ENCODE measurements around the gene GTF3C6. TPM values are rescaled to one million over a fixed set of nuclear protein-coding genes. Genes with fewer than 3 reads are reported as not detected.
A peak's percentile ranks its signal among the peaks of the same experiment; 100 is the strongest.
"Not testable (repeated sequence)": the region's sequence is repeated elsewhere in the genome, so short reads cannot be mapped to it uniquely, and the experiment has no call there.

Gene GTF3C6
- total and polyA plus RNA-seq, 4 donors = 38.5 to 76.9 (median 44.8) TPM

DNA sequence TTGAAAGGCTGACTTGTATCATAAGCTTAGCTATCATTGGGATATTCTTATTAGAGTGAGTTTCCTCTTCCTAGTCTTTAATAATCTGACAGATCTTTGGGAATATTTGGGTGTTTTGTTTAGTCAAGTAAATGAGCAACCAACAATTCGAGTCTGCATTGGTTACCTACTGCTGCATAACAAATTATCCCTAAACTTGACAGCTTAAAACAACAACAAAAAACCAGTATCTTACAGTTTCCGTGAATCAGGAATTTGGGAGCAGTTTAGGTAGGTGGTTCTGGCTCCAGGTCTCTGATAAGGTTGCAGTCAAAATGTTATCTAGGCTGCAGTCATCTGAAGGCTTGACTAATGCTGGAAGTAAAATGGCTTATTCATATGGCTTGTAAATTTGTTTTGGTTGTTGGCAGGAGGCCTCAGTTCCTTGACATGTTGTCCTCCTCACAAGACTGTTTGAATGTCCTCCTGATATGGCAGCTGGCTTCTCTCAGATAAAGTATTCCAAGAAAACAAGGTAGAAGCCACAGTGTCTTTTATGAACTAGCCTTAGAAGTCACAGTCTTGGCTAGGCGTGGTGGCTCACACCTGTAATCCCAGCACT lies 7.2 kb downstream of the GTF3C6 start:
- H3K4me1 ChIP-seq (ENCODE audit: control insufficient read depth in 1 of 2, insufficient read depth in 2 of 2, low read length in 2 of 2) = no peaks in the 10 kb centered on the region
- H3K4me3 ChIP-seq (ENCODE audit: low read length in 2 of 2) = no peak overlapping the region
- intact Hi-C loops (cut with DNase I) = no loop called here
- H3K27me3 ChIP-seq (ENCODE audit: control insufficient read depth in 1 of 2, insufficient read depth in 2 of 2, low read length in 1 of 2) = no peaks in the 10 kb centered on the region
- peaks cover 2 to 4% of the 10 kb centered on the region in 2 donors for H3K36me3 ChIP-seq (ENCODE audit: control insufficient read depth in 1 of 2, insufficient read depth in 2 of 2, low read length in 1 of 2)
- H3K27ac ChIP-seq (ENCODE audit: low read depth in 1 of 2, low read length in 2 of 2) = no peak overlapping the region
- no peak for DNase-seq
- 92 to 95% methylated on average over 3 of the region's 3 CpGs for WGBS, 2 donors
- ATAC-seq (ENCODE audit: low FRiP score) = no peak
- H3K9me3 ChIP-seq (ENCODE audit: control insufficient read depth, low read length) = no peaks in the 10 kb centered on the region

- H3K4me3 ChIP-seq (ENCODE audit: low read length in 2 of 2); H3K9me3 ChIP-seq (ENCODE audit: control insufficient read depth, low read length); ATAC-seq (ENCODE audit: low FRiP score); H3K36me3 ChIP-seq (ENCODE audit: control insufficient read depth in 1 of 2, insufficient read depth in 2 of 2, low read length in 1 of 2); H3K4me1 ChIP-seq (ENCODE audit: control insufficient read depth in 1 of 2, insufficient read depth in 2 of 2, low read length in 2 of 2); H3K27me3 ChIP-seq (ENCODE audit: control insufficient read depth in 1 of 2, insufficient read depth in 2 of 2, low read length in 1 of 2); DNase-seq; intact Hi-C loops (cut with DNase I); H3K27ac ChIP-seq (ENCODE audit: low read depth in 1 of 2, low read length in 2 of 2): not testable (repeated sequence)
- whole genome bisulfite sequencing, 2 donors = 95 to 97% methylated on average over 2 of the region's 2 CpGs
These were observed 10.2 kb downstream of the GTF3C6 start for GRCh38 chr6:110968661-110969060.

DNA sequence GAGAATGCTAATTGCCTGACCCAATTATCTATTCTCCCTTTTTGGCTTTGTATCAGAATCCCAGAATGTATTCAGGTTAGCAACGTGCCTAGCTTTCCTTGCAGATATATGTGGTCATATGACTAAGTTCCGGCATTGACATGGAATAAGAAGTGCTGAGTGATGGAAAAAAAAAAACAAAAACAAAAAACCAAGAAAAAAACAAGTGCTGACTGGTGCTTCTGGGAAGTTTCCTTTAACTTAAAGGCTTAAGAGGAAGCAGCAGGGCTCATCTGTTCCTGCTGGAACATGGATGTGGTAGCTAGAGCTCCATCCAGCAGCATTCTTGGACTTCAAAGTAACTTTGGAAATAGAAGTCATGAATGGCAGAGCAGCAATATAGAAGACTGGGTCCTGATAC lies 13.0 kb downstream of the GTF3C6 start:
- intact Hi-C loops (cut with DNase I) = no loop called here
- no peak overlapping the region for H3K4me3 ChIP-seq (ENCODE audit: low read length in 2 of 2)
- no peak overlapping the region for H3K27ac ChIP-seq (ENCODE audit: low read depth in 1 of 2, low read length in 2 of 2)
- no peaks in the 10 kb centered on the region for H3K36me3 ChIP-seq (ENCODE audit: control insufficient read depth in 1 of 2, insufficient read depth in 2 of 2, low read length in 1 of 2)
- ATAC-seq (ENCODE audit: low FRiP score) = no peak
- WGBS, 2 donors = 30 to 32% methylated on average over 2 of the region's 2 CpGs
- no peak for DNase-seq
- no peaks in the 10 kb centered on the region for H3K9me3 ChIP-seq (ENCODE audit: control insufficient read depth, low read length)
- H3K27me3 ChIP-seq (ENCODE audit: control insufficient read depth in 1 of 2, insufficient read depth in 2 of 2, low read length in 1 of 2) = no peaks in the 10 kb centered on the region
- H3K4me1 ChIP-seq (ENCODE audit: control insufficient read depth in 1 of 2, insufficient read depth in 2 of 2, low read length in 2 of 2) = no peaks in the 10 kb centered on the region

DNA sequence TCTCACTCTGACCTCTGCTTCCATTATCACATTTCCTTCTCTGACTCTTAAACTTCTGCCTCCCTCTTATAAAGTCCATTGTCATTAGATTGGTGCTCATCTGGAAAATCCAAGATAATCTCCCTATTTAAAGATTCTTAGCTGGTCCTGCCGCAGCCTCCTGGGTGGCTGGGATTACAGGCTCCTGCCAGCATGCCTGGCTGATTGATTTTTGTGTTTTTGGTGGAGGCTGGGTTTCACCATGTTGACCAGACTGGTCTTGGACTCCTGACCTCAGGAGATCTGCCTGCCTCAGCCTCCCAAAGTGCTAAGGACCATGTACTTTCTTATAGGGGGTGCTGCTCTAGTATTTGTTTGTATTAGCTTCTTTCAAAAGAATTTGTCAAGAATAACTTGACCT lies 18.1 kb downstream of the GTF3C6 start:
- WGBS, 2 donors = 90% methylated on average over 1 of the region's 1 CpG
- Histone ChIP-seq H3K9me3 (ENCODE audit: control insufficient read depth, low read length) (no peaks in the 10 kb centered on the region), H3K27me3 (ENCODE audit: control insufficient read depth in 1 of 2, insufficient read depth in 2 of 2, low read length in 1 of 2) (no peaks in the 10 kb centered on the region), H3K36me3 (ENCODE audit: control insufficient read depth in 1 of 2, insufficient read depth in 2 of 2, low read length in 1 of 2) (no peaks in the 10 kb centered on the region), H3K27ac (ENCODE audit: low read depth in 1 of 2, low read length in 2 of 2) (no peak overlapping the region), H3K4me1 (ENCODE audit: control insufficient read depth in 1 of 2, insufficient read depth in 2 of 2, low read length in 2 of 2) (no peaks in the 10 kb centered on the region), H3K4me3 (ENCODE audit: low read length in 2 of 2) (no peak overlapping the region)
- intact Hi-C loops (cut with DNase I) = no loop called here
- DNase-seq (no peak), ATAC-seq (ENCODE audit: low FRiP score) (no peak)

DNA sequence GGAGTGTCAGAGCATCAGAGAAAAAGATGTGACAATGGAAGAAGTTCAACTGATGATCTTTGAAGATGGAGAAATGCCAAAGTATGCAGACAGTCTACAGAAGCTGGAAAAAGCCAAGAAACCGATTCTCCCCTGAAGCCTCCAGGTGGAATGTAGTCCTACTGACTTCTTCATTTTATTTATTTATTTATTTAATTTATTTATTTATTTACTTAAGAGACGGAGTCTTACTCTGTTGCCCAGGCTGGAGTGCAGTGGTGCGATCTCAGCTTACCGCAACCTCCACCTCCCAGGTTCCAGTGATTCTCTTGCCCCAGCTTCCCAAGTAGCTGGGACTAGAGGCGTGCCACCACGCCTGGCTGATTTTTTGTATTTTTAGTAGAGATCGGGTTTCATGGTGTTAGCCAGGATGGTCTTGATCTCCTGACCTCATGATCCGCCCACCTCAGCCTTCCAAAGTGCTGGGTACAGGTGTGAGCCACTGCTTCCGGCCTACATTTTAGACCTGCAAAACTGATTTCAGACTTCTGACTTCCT lies 21.1 kb downstream of the GTF3C6 start:
- DNase-seq (no peak), ATAC-seq (ENCODE audit: low FRiP score) (no peak)
- Histone ChIP-seq H3K4me1 (ENCODE audit: control insufficient read depth in 1 of 2, insufficient read depth in 2 of 2, low read length in 2 of 2) (no peaks in the 10 kb centered on the region), H3K27ac (ENCODE audit: low read depth in 1 of 2, low read length in 2 of 2) (no peak overlapping the region), H3K27me3 (ENCODE audit: control insufficient read depth in 1 of 2, insufficient read depth in 2 of 2, low read length in 1 of 2) (no peaks in the 10 kb centered on the region), H3K4me3 (ENCODE audit: low read length in 2 of 2) (no peak overlapping the region), H3K36me3 (ENCODE audit: control insufficient read depth in 1 of 2, insufficient read depth in 2 of 2, low read length in 1 of 2) (no peaks in the 10 kb centered on the region), H3K9me3 (ENCODE audit: control insufficient read depth, low read length) (no peaks in the 10 kb centered on the region)
- intact Hi-C loops (cut with DNase I) = loop anchor here in 1 of 2 donors (2.0 to 10.0 kb wide), 2 partner anchors 21 to 105 kb away; partner anchors contain the start of genes AMD1 and GTF3C6
- WGBS, 2 donors = 90 to 96% methylated on average over 9 of the region's 9 CpGs

GRCh38 chr6:110980227-110980626 lies 21.7 kb downstream of the GTF3C6 start:
- no peak overlapping the region for H3K4me3 ChIP-seq (ENCODE audit: low read length in 2 of 2)
- no peak overlapping the region for H3K27ac ChIP-seq (ENCODE audit: low read depth in 1 of 2, low read length in 2 of 2)
- WGBS, 2 donors = 96 to 97% methylated on average over 5 of the region's 5 CpGs
- intact Hi-C loops (cut with DNase I) = loop anchor here in 1 of 2 donors (2.0 to 10.0 kb wide), 2 partner anchors 21 to 105 kb away; partner anchors contain the start of genes AMD1 and GTF3C6
- H3K27me3 ChIP-seq (ENCODE audit: control insufficient read depth in 1 of 2, insufficient read depth in 2 of 2, low read length in 1 of 2) = no peaks in the 10 kb centered on the region
- no peaks in the 10 kb centered on the region for H3K4me1 ChIP-seq (ENCODE audit: control insufficient read depth in 1 of 2, insufficient read depth in 2 of 2, low read length in 2 of 2)
- H3K9me3 ChIP-seq (ENCODE audit: control insufficient read depth, low read length) = no peaks in the 10 kb centered on the region
- H3K36me3 ChIP-seq (ENCODE audit: control insufficient read depth in 1 of 2, insufficient read depth in 2 of 2, low read length in 1 of 2) = no peaks in the 10 kb centered on the region
- ATAC-seq (ENCODE audit: low FRiP score) (no peak), DNase-seq (no peak)

DNA sequence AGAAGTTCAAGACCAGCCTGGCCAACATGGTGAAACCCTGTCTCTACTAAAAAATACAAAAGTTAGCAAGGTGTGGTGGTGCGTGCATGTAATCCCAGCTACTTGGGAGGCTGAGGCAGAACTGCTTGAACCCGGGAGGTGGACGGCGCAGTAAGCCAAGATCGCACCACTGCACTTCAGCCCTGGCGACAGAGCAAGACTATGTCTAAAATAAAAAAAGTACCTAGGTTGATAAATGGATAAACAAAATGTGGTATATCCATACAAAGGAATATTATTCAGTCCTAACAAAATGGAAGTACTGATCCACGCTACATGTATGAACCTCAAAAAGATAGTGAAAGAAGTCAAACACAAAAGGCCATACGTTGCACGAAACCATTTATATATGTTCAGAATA lies 22.1 kb downstream of the GTF3C6 start:
- Histone ChIP-seq H3K27ac (ENCODE audit: low read depth in 1 of 2, low read length in 2 of 2) (no peak overlapping the region), H3K4me1 (ENCODE audit: control insufficient read depth in 1 of 2, insufficient read depth in 2 of 2, low read length in 2 of 2) (no peaks in the 10 kb centered on the region), H3K27me3 (ENCODE audit: control insufficient read depth in 1 of 2, insufficient read depth in 2 of 2, low read length in 1 of 2) (no peaks in the 10 kb centered on the region), H3K36me3 (ENCODE audit: control insufficient read depth in 1 of 2, insufficient read depth in 2 of 2, low read length in 1 of 2) (peaks cover 0 to 2% of the 10 kb centered on the region in 2 donors), H3K9me3 (ENCODE audit: control insufficient read depth, low read length) (no peaks in the 10 kb centered on the region), H3K4me3 (ENCODE audit: low read length in 2 of 2) (no peak overlapping the region)
- WGBS, 2 donors = 98 to 99% methylated on average over 9 of the region's 9 CpGs
- intact Hi-C loops (cut with DNase I) = loop anchor here in 1 of 2 donors (2.0 to 10.0 kb wide), 2 partner anchors 22 to 106 kb away; partner anchors contain the start of genes AMD1 and GTF3C6
- no peak for ATAC-seq (ENCODE audit: low FRiP score)
- no peak for DNase-seq

DNA sequence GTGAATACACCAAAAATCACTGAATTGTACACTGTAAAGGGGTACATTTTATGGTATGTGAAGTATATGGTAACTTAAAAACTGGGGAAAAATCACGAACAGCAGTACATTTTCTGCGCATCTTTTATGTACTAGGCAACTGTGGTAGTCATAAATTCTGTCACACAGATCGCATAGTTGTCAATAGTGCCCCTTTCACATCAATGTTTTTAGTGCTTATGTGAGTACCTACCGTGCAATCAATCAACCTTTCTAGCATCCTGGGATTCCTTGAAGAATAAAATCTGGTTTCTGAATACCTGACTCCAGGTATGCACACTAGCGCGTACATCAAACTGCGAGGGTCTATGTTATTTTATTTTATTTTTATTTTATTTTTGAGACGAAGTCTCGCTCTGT lies 22.7 kb downstream of the GTF3C6 start:
- WGBS, 2 donors = 51 to 54% methylated on average over 9 of the region's 9 CpGs
- H3K9me3 ChIP-seq (ENCODE audit: control insufficient read depth, low read length) = no peaks in the 10 kb centered on the region
- DNase-seq = no peak
- no peak for ATAC-seq (ENCODE audit: low FRiP score)
- no peak overlapping the region for H3K27ac ChIP-seq (ENCODE audit: low read depth in 1 of 2, low read length in 2 of 2)
- peak overlapping the region; percentile 28 to 98 for H3K4me3 ChIP-seq (ENCODE audit: low read length in 2 of 2)
- no peaks in the 10 kb centered on the region for H3K4me1 ChIP-seq (ENCODE audit: control insufficient read depth in 1 of 2, insufficient read depth in 2 of 2, low read length in 2 of 2)
- no peaks in the 10 kb centered on the region for H3K27me3 ChIP-seq (ENCODE audit: control insufficient read depth in 1 of 2, insufficient read depth in 2 of 2, low read length in 1 of 2)
- intact Hi-C loops (cut with DNase I) = loop anchor here in 1 of 2 donors (2.0 to 10.0 kb wide), 2 partner anchors 22 to 106 kb away; partner anchors contain the start of genes AMD1 and GTF3C6
- H3K36me3 ChIP-seq (ENCODE audit: control insufficient read depth in 1 of 2, insufficient read depth in 2 of 2, low read length in 1 of 2) = peaks cover 2 to 5% of the 10 kb centered on the region in 2 donors

Measured in aorta (tissue), 5 donors.